IMR-90 (cell line): Measurements from ENCODE around the gene FLT1.

Experiments
- ELK1 ChIP-seq: fragments of 150-350 bp; IDR thresholded peaks from 2 replicates; pipeline ENCODE4 v1.6.1; 2016; ENCODE audit warnings: low read depth, mild to moderate bottlenecking, low read length, moderate library complexity, borderline replicate concordance
- MXI1 ChIP-seq: IDR thresholded peaks from 2 replicates; pipeline ENCODE4 v1.6.1; 2012; ENCODE audit warnings: low read depth, mild to moderate bottlenecking, low read length, moderate library complexity, borderline replicate concordance
- POLR2A ChIP-seq: IDR thresholded peaks from 2 replicates; pipeline ENCODE4 v1.6.1; 2012; ENCODE audit warnings: mild to moderate bottlenecking, low read depth, low read length
- RCOR1 ChIP-seq: IDR thresholded peaks from 2 replicates; pipeline ENCODE4 v1.6.1; 2012; ENCODE audit warnings: mild to moderate bottlenecking, low read length, improper control_type of control experiment; ENCODE audit not compliant: insufficient replicate concordance
- RFX5 ChIP-seq: IDR thresholded peaks from 2 replicates; pipeline ENCODE4 v1.8.0; 2012; ENCODE audit warnings: low read depth, mild to moderate bottlenecking, low read length, moderate library complexity
- SMC3 ChIP-seq: fragments of 150-350 bp; IDR thresholded peaks from 2 replicates; pipeline ENCODE4 v1.6.1; 2016; ENCODE audit warnings: low read depth, mild to moderate bottlenecking, antibody characterized with exemption, low read length, moderate library complexity
- TF ChIP-seq, protein P1 (sequence below): conservative IDR thresholded peaks from 2 replicates; pipeline ENCODE4 v1.5.1; 2012; ENCODE audit warnings: mild to moderate bottlenecking, low read depth, low read length, improper control_type of control experiment
- TF ChIP-seq, protein P2 (sequence below): fragments of 150-350 bp; IDR thresholded peaks from 2 replicates; pipeline ENCODE4 v1.6.1; 2017; ENCODE audit warnings: mild to moderate bottlenecking, antibody characterized with exemption, low read length, low read depth

DNA sequence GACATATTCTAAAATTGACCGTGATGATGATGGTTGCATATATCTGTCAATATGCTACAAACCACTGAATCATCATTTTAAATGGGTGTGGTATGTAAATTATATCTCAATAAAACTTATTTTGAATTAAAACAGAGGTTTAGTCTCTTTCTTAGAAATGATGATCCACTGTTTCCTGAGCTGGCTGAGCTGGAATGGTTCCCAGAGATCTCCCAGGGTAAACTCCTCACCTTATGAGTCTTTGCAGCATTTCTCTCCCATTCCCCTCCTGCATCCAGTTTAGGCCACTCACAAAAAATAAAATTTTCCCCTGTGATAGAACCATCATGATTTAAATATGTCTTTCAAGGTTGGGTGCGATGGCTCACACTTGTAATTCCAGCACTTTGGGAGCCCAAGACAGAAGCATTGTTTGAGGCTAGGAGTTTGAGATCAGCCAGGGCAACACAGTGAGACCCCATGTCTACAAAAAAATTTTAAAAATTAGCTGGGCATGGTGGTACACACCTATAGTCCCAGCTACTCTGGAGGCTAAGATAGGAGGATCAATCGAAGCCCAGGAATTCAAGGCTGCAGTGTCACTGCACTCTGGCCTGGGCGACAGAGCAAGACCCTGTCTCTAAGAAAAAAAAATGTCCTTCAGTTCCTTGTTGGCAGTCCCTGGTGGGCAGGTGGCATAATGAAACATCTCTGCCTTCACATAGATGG is 46.1 kb downstream of the FLT1 start:
- TF ChIP-seq MXI1 (no peak), POLR2A (no peak), ELK1 (no peak), SMC3 (no peak), RFX5 (no peak), RCOR1 (no peak)
- TF ChIP-seq, protein P1, sequence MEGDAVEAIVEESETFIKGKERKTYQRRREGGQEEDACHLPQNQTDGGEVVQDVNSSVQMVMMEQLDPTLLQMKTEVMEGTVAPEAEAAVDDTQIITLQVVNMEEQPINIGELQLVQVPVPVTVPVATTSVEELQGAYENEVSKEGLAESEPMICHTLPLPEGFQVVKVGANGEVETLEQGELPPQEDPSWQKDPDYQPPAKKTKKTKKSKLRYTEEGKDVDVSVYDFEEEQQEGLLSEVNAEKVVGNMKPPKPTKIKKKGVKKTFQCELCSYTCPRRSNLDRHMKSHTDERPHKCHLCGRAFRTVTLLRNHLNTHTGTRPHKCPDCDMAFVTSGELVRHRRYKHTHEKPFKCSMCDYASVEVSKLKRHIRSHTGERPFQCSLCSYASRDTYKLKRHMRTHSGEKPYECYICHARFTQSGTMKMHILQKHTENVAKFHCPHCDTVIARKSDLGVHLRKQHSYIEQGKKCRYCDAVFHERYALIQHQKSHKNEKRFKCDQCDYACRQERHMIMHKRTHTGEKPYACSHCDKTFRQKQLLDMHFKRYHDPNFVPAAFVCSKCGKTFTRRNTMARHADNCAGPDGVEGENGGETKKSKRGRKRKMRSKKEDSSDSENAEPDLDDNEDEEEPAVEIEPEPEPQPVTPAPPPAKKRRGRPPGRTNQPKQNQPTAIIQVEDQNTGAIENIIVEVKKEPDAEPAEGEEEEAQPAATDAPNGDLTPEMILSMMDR = no peak
- TF ChIP-seq, protein P2, sequence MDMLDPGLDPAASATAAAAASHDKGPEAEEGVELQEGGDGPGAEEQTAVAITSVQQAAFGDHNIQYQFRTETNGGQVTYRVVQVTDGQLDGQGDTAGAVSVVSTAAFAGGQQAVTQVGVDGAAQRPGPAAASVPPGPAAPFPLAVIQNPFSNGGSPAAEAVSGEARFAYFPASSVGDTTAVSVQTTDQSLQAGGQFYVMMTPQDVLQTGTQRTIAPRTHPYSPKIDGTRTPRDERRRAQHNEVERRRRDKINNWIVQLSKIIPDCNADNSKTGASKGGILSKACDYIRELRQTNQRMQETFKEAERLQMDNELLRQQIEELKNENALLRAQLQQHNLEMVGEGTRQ = no peak
